GM18909 (cell line): ENCODE results near the gene SOX6.
"Not testable (repeated sequence)": the region's sequence is repeated elsewhere in the genome, so short reads cannot be mapped to it uniquely, and the experiment has no call there.

Experiments
- ATAC-seq: cut with Tn5 transposase; IDR thresholded peaks from one replicate; pipeline ENCODE4 v1.9.1; 2021; ENCODE audit warnings: mild to moderate bottlenecking; ENCODE audit not compliant: unreplicated experiment, poor library complexity

SOX6 gene

GRCh38 chr11:16356057-16356760 lies at the start of gene SOX6:
Gene SOX6 (minus strand): TSS chr11:16356546. CDS start chr11:16341248, 15,298 bp downstream.
- ATAC-seq: no peak

GRCh38 chr11:16404781-16405285 lies 48.5 kb upstream of the SOX6 start:
- ATAC-seq: no peak

- ATAC-seq: no peak
Observed at GRCh38 chr11:16403851-16404250, 47.5 kb upstream of the SOX6 start.

- ATAC-seq: no peak
Observed at GRCh38 chr11:16403448-16403803, 47.1 kb upstream of the SOX6 start.

- ATAC-seq: no peak
Observed at GRCh38 chr11:16402654-16403447, 46.5 kb upstream of the SOX6 start.

GRCh38 chr11:16397390-16397789 lies 41.0 kb upstream of the SOX6 start:
- ATAC-seq: no peak

- ATAC-seq: no peak
Observed at GRCh38 chr11:16395601-16396000, 39.3 kb upstream of the SOX6 start.

- ATAC-seq: no peak
Observed at GRCh38 chr11:16394947-16395346, 38.6 kb upstream of the SOX6 start.

- no peak for ATAC-seq
Observed at GRCh38 chr11:16393340-16393739, 37.0 kb upstream of the SOX6 start.

- ATAC-seq: no peak
Observed at GRCh38 chr11:16392616-16393015, 36.3 kb upstream of the SOX6 start.

GRCh38 chr11:16390826-16391225 lies 34.5 kb upstream of the SOX6 start:
- not testable (repeated sequence) for ATAC-seq

- ATAC-seq: no peak
Observed at GRCh38 chr11:16385099-16385498, 28.8 kb upstream of the SOX6 start.

- ATAC-seq: no peak
Observed at GRCh38 chr11:16382638-16383380, 26.5 kb upstream of the SOX6 start.

GRCh38 chr11:16382186-16382585 lies 25.8 kb upstream of the SOX6 start:
- ATAC-seq: no peak

GRCh38 chr11:16380941-16381568 lies 24.7 kb upstream of the SOX6 start:
- no peak for ATAC-seq

- ATAC-seq: no peak
Observed at GRCh38 chr11:16378906-16379305, 22.6 kb upstream of the SOX6 start.

- no peak for ATAC-seq
Observed at GRCh38 chr11:16377746-16378145, 21.4 kb upstream of the SOX6 start.

- not testable (repeated sequence) for ATAC-seq
Observed at GRCh38 chr11:16375664-16376063, 19.3 kb upstream of the SOX6 start.

GRCh38 chr11:16373768-16374167 lies 17.4 kb upstream of the SOX6 start:
- no peak for ATAC-seq

GRCh38 chr11:16372355-16372754 lies 16.0 kb upstream of the SOX6 start:
- ATAC-seq: no peak
